GM12878 (cell line): ENCODE measurements around the gene MYO19.

Experiments used
- ASH2L ChIP-seq: fragments of 300-600, 200-600 bp; sonication (generic); IDR thresholded peaks from 2 replicates; pipeline ENCODE4 v1.6.1; 2017; ENCODE audit warnings: low read depth, mild to moderate bottlenecking, borderline replicate concordance
- EZH2 ChIP-seq: IDR thresholded peaks from 2 replicates; pipeline ENCODE4 v1.6.1; 2012; ENCODE audit warnings: low read depth, mild to moderate bottlenecking, control low read depth, inconsistent platforms, low read length, borderline replicate concordance; ENCODE audit not compliant: control insufficient read depth
- FOS ChIP-seq: IDR thresholded peaks from 3 replicates; pipeline ENCODE4 v1.6.1; 2011; ENCODE audit warnings: borderline replicate concordance; ENCODE audit not compliant: insufficient read length; ENCODE audit errors: extremely low read depth
- MXI1 ChIP-seq: fragments of 150-350 bp; IDR thresholded peaks from 2 replicates; pipeline ENCODE4 v1.6.1; 2011; ENCODE audit warnings: low read depth, mild to moderate bottlenecking, inconsistent platforms, low read length, improper control_type of control experiment
- TBL1XR1 ChIP-seq: IDR thresholded peaks from 2 replicates; pipeline ENCODE4 v1.6.1; 2012; ENCODE audit warnings: low read depth, low read length, improper control_type of control experiment
- ZNF24 ChIP-seq: fragments of 450-650 bp; IDR thresholded peaks from 2 replicates; pipeline ENCODE4 v1.6.1; 2017; ENCODE audit warnings: antibody characterized with exemption, mild to moderate bottlenecking
- ZNF274 ChIP-seq: IDR thresholded peaks from one replicate; pipeline ENCODE4 v1.8.0; 2011; ENCODE audit not compliant: insufficient read length, insufficient read depth
- ZNF384 ChIP-seq: IDR thresholded peaks from 2 replicates; pipeline ENCODE4 v1.6.1; 2012; ENCODE audit warnings: low read depth, mild to moderate bottlenecking, low read length, improper control_type of control experiment, borderline replicate concordance
- TF ChIP-seq, protein P1 (sequence below), 3 experiments: IDR thresholded peaks in 2 of 3; conservative IDR thresholded peaks in 1 of 3; 2 replicates each; pipeline ENCODE4 v1.5.1; 2011; ENCODE audit warnings: low read depth in 3 of 3, low read length in 3 of 3, mild to moderate bottlenecking in 3 of 3, control low read depth in 2 of 3, moderate library complexity in 2 of 3, inconsistent platforms in 1 of 3, mixed read lengths in 1 of 3; ENCODE audit not compliant: control insufficient read depth in 2 of 3, insufficient read depth in 1 of 3; ENCODE audit errors: extremely low read depth in 1 of 3

DNA sequence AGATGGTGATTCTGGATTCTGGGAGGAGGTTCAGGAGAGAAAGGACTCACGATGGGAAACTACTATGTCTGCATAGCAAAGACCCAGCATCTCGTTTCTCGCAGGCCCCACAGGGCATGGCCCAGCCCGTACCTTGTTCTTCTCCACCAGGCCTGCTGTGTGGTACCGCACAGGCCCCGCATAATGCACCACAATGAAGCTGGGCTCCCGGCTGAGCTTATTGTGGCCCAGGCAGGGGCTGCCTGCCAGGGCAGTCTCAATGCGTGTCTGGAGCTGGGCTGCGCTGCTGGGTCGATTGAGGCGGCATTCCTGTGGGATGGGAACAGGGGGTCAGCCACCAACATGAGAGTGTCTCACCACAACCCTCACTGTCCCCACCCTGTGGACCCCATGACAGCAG is 27.8 kb downstream of the MYO19 start:
- TF ChIP-seq ZNF384 (no peak), EZH2 (no peak), FOS (no peak), ASH2L (no peak), TBL1XR1 (no peak), MXI1 (no peak), ZNF274 (no peak), ZNF24 (no peak)
- TF ChIP-seq, protein P1, sequence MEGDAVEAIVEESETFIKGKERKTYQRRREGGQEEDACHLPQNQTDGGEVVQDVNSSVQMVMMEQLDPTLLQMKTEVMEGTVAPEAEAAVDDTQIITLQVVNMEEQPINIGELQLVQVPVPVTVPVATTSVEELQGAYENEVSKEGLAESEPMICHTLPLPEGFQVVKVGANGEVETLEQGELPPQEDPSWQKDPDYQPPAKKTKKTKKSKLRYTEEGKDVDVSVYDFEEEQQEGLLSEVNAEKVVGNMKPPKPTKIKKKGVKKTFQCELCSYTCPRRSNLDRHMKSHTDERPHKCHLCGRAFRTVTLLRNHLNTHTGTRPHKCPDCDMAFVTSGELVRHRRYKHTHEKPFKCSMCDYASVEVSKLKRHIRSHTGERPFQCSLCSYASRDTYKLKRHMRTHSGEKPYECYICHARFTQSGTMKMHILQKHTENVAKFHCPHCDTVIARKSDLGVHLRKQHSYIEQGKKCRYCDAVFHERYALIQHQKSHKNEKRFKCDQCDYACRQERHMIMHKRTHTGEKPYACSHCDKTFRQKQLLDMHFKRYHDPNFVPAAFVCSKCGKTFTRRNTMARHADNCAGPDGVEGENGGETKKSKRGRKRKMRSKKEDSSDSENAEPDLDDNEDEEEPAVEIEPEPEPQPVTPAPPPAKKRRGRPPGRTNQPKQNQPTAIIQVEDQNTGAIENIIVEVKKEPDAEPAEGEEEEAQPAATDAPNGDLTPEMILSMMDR (IDR thresholded peaks at IDR 0.05 in 2 of 3, conservative IDR thresholded peaks at IDR 0.05 in 1 of 3; ENCODE audit: control insufficient read depth in 2 of 3, extremely low read depth in 1 of 3, insufficient read depth in 1 of 3, low read depth in 3 of 3, low read length in 3 of 3): no peak
